Spleen (tissue), 7 donors: ENCODE results near the gene SMCO4.

ENCODE experiments used
- CTCF ChIP-seq, 11 experiments: fragments of 200-600 bp in 7 of 11; fragments of 450-650 bp in 4 of 11; sonication (generic) in 4 of 11; IDR thresholded peaks in 8 of 11; conservative IDR thresholded peaks in 3 of 11; 1 replicate in 7 of 11; 2 replicates in 4 of 11; pipeline versions ENCODE4 v1.4.0 to v1.8.0; 2016 to 2021; ENCODE audit warnings: antibody characterized with exemption in 11 of 11, inconsistent platforms in 4 of 11, mild to moderate bottlenecking in 1 of 11
- POLR2A ChIP-seq, 3 donors: fragments of 450-650 bp; IDR thresholded peaks; one replicate each; pipeline ENCODE4 v1.5.1; 2017; ENCODE audit warnings: antibody characterized with exemption in 3 of 3, mild to moderate bottlenecking in 1 of 3
- POLR2AphosphoS5 ChIP-seq, 3 donors: sonication (generic); formaldehyde crosslinking; IDR thresholded peaks; one replicate each; pipeline ENCODE4 v1.5.1; 2017; ENCODE audit warnings: antibody characterized with exemption in 3 of 3
- donor health status: DM: no; HTN: no; CAD: no; lungs with moderate emphysema.
- donor health status: DM: no; HTN: no; CAD: no.
- donor health status: DM: no; HTN: no; CAD: no.

- no peak for TF ChIP-seq CTCF (IDR thresholded peaks at IDR 0.05 in 8 of 11, conservative IDR thresholded peaks at IDR 0.05 in 3 of 11)
- TF ChIP-seq POLR2A (IDR thresholded peaks at IDR 0.05) = no peak
- no peak for TF ChIP-seq POLR2AphosphoS5 (IDR thresholded peaks at IDR 0.05)
Measured at GRCh38 chr11:93568726-93569125, 25.5 kb upstream of the SMCO4 start.
